Lung (tissue), 12 donors: Measurements from ENCODE around the gene THAP7. TPM values are rescaled to one million over a fixed set of nuclear protein-coding genes. Genes with fewer than 3 reads are reported as not detected.

Experiments used
- ATAC-seq: fragments of 200-7000 bp; cut with Tn5 transposase; one replicate; pipeline ENCODE4 v1.9.1; 2020; ENCODE audit warnings: moderate number of reproducible peaks; ENCODE audit not compliant: insufficient read depth, low FRiP score
- DNase-seq, 3 donors: peaks; one replicate each; pipeline ENCODE4 v3.0.0-alpha.2; 2013 to 2017
- H3K27ac ChIP-seq, 2 donors: one replicate each; pipeline ENCODE4 v1.5.1; 2013; ENCODE audit warnings: mild to moderate bottlenecking in 2 of 2, moderate library complexity in 2 of 2, control low read depth in 1 of 2, inconsistent platforms in 1 of 2, low read depth in 1 of 2, low read length in 1 of 2
- H3K27me3 ChIP-seq, 3 donors: one replicate each; pipeline ENCODE4 v1.5.1; 2013; ENCODE audit warnings: low read length in 2 of 3; ENCODE audit not compliant: control insufficient read depth in 3 of 3, insufficient read depth in 3 of 3
- H3K36me3 ChIP-seq, 4 donors: one replicate each; pipeline ENCODE4 v1.5.1; 2013; ENCODE audit warnings: low read length in 4 of 4, mild to moderate bottlenecking in 1 of 4, moderate library complexity in 1 of 4; ENCODE audit not compliant: control insufficient read depth in 4 of 4, insufficient read depth in 4 of 4
- H3K4me1 ChIP-seq, 5 donors: one replicate each; pipeline ENCODE4 v1.5.1; 2013; ENCODE audit warnings: low read length in 5 of 5, mild to moderate bottlenecking in 2 of 5, moderate library complexity in 1 of 5; ENCODE audit not compliant: control insufficient read depth in 5 of 5, insufficient read depth in 5 of 5
- H3K4me3 ChIP-seq: one replicate; pipeline ENCODE4 v1.5.1; 2013; ENCODE audit warnings: mild to moderate bottlenecking, control low read depth, moderate library complexity
- H3K9ac ChIP-seq, 2 donors: one replicate each; pipeline ENCODE4 v1.5.1; 2013; ENCODE audit warnings: low read length in 2 of 2, control low read depth in 1 of 2; ENCODE audit not compliant: insufficient read depth in 1 of 2
- H3K9me3 ChIP-seq, 4 donors: one replicate each; pipeline ENCODE4 v1.5.1; 2013; ENCODE audit warnings: low read length in 3 of 4, mild to moderate bottlenecking in 1 of 4, moderate library complexity in 1 of 4; ENCODE audit not compliant: control insufficient read depth in 4 of 4, insufficient read depth in 3 of 4
- CTCF ChIP-seq: IDR thresholded peaks from 2 replicates; pipeline ENCODE4 v1.5.1; 2012; ENCODE audit warnings: mild to moderate bottlenecking; ENCODE audit errors: control extremely low read depth, extremely low read depth
- WGBS, 2 donors: extraction: QIAGEN DNeasy Blood & Tissue Kit; methylation state at CpG; one replicate each; pipeline ENCODE4 v1.1.7; 2013; 5-methylcytosine and 5-hydroxymethylcytosine counted together
- polyA plus RNA-seq, 2 donors: library from polyadenylated mRNA; stranded (reverse); fragments of 200-250 nt; gene quantifications; one replicate each; pipeline ENCODE4 v1.2.1, GENCODE V29; 2013
- total RNA-seq, 2 donors: library from RNA; depleted of rRNA in 1 of 2; stranded (reverse); fragments of >200 nt in 1 of 2; gene quantifications; one replicate each; pipeline ENCODE4 v1.2.1, GENCODE V29; 2014 to 2021
- donor health status: control.
- donor health status: control.
- donor health status: Bipolar disorder and iron deficiency.
- donor health status: healthy.
- donor health status: DM: yes; HTN: yes; CAD: no.

Gene THAP7
- total and polyA plus RNA-seq, 4 donors: 20.4 to 61.3 (median 27.6) TPM

GRCh38 chr22:20982563-20982882 is 19.4 kb downstream of the THAP7 start:
- WGBS, 2 donors: 1% methylated on average over 12 of the region's 12 CpGs
- no peak for TF ChIP-seq CTCF
- peaks cover 0 to 24% (median 10%) of the 10 kb centered on the region in 5 donors for H3K4me1 ChIP-seq
- DNase-seq (no peak), ATAC-seq (no peak)
- peak overlapping the region; percentile 20 to 96 for H3K9ac ChIP-seq
- H3K9me3 ChIP-seq: peaks cover 0 to 3% (median 0%) of the 10 kb centered on the region in 4 donors
- H3K4me3 ChIP-seq: peak overlapping the region; percentile 92
- peaks cover 0 to 3% (median 0%) of the 10 kb centered on the region in 3 donors for H3K27me3 ChIP-seq
- peak overlapping the region; percentile 92 to 96 for H3K27ac ChIP-seq
- H3K36me3 ChIP-seq: peaks cover 0 to 12% (median 5%) of the 10 kb centered on the region in 4 donors

GRCh38 chr22:20981787-20982562 is 19.9 kb downstream of the THAP7 start, which contains the start of gene LZTR1:
LZTR1 (plus strand) TSS chr22:20982297; CDS start chr22:20982372, 75 bp downstream.
- DNase-seq (peak; percentile 86 to 90 (median 87)), ATAC-seq (peak; percentile 94)
- 0% methylated on average over 83 to 87 of the region's 87 CpGs for WGBS, 2 donors
- H3K4me3 ChIP-seq: peak within 1 kb of the TSS; percentile 92
- peaks cover 0 to 3% (median 0%) of the 10 kb centered on the region in 4 donors for H3K9me3 ChIP-seq
- TF ChIP-seq CTCF: peak; percentile 27
- peaks cover 0 to 3% (median 0%) of the 10 kb centered on the region in 3 donors for H3K27me3 ChIP-seq
- peaks cover 0 to 24% (median 10%) of the 10 kb centered on the region in 5 donors for H3K4me1 ChIP-seq
- peak within 1 kb of the TSS; percentile 92 to 96 for H3K27ac ChIP-seq
- H3K9ac ChIP-seq: peak within 1 kb of the TSS; percentile 79 to 96
- H3K36me3 ChIP-seq: peaks cover 0 to 10% (median 5%) of the 10 kb centered on the region in 4 donors

DNA sequence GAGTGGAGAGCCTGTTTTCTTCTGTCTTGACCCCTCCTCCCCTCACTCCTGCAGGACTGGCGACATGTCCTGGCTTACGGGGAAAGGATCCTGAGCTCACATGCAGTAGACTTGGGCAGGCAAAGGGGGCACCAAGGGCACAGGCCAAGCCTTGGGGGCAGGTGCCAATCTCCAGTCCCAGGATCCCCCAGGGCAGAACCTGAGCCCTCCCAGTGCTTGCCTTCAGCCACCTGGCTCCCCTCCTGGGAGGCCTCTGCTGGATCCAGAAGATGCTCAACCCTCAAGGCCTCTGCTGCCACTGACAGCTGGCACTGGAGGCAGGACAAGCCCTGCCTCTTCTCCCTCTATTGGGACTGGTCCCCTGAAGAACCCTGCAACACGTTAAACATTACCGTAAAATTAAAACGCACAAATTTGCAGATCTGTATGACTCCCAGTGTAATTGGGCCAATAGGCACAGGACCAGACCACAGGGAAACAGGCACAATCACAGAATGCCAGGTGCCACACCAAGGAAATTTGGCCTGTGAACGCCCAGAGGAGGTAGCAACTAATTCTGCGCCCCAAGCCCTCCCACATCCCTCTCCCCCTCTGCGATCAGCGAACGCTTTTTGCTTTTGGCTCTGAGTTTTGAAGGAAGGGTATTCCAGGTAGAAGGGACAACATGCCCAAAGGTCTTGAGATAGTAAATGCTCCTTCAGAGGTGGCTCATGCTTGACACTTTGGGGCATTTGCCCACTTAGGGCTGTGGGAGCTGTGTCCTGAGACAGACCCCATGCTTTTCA is 20.8 kb downstream of the THAP7 start:
- Histone ChIP-seq H3K4me1 (peaks cover 0 to 24% (median 10%) of the 10 kb centered on the region in 5 donors), H3K27me3 (peaks cover 0 to 3% (median 0%) of the 10 kb centered on the region in 3 donors), H3K36me3 (peaks cover 0 to 10% (median 3%) of the 10 kb centered on the region in 4 donors), H3K27ac (peak overlapping the region; percentile 92 to 96), H3K9ac (peak overlapping the region; percentile 79 to 93), H3K4me3 (peak overlapping the region; percentile 92), H3K9me3 (peaks cover 0 to 3% (median 0%) of the 10 kb centered on the region in 4 donors)
- no peak for ATAC-seq
- 68 to 72% methylated on average over 10 of the region's 10 CpGs for WGBS, 2 donors
- no peak for DNase-seq
- no peak for TF ChIP-seq CTCF
